Measurements from ENCODE around the gene MRPL1.
"Not testable (repeated sequence)": the region's sequence is repeated elsewhere in the genome, so short reads cannot be mapped to it uniquely, and the experiment has no call there.

MRPL1 gene

DNA sequence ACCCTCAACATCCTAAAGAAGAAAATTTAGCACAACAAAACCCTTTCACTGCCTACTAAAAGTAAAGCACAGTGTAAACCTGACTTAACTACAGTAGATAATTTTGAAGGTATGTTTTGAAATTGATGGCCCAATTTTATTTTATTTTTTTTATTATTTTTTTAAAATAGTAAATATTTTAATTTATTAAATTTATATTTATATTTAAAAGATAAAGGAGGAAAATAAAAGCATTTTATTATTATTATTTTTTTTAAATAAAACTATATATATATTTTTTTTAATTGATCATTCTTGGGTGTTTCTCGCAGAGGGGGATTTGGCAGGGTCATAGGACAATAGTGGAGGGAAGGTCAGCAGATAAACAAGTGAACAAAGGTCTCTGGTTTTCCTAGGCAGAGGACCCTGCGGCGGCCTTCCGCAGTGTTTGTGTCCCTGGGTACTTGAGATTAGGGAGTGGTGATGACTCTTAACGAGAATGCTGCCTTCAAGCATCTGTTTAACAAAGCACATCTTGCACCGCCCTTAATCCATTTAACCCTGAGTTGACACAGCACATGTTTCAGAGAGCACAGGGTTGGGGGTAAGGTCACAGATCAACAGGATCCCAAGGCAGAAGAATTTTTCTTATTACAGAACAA is 120.4 kb downstream of the MRPL1 start:
- not testable (repeated sequence) for DNase-seq (ENCODE audit: low read depth)

DNA sequence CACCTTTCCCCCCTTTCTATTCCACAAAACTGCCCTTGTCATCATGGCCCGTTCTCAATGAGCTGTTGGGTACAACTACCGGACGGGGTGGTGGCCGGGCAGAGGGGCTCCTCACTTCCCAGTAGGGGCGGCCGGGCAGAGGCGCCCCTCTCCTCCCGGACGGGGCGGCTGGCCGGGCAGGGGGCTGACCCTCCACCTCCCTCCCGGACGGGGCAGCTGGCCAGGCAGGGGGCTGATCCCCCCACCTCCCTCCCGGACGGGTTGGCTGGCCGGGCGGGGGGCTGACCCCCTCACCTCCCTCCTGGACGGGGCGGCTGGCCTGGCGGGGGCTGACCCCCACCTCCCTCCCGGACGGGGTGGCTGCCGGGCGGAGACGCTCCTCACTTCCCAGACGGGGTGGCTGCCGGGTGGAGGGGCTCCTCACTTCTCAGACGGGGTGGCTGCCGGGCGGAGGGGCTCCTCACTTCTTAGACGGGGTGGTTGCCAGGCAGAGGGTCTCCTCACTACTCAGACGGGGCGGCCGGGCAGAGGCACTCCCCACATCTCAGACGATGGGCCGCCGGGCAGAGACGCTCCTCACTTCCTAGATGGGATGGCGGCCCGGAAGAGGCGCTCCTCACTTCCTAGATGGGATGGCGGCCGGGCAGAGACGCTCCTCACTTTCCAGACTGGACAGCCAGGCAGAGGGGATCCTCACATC is 121.1 kb downstream of the MRPL1 start:
- DNase-seq (ENCODE audit: low read depth) = not testable (repeated sequence)

DNA sequence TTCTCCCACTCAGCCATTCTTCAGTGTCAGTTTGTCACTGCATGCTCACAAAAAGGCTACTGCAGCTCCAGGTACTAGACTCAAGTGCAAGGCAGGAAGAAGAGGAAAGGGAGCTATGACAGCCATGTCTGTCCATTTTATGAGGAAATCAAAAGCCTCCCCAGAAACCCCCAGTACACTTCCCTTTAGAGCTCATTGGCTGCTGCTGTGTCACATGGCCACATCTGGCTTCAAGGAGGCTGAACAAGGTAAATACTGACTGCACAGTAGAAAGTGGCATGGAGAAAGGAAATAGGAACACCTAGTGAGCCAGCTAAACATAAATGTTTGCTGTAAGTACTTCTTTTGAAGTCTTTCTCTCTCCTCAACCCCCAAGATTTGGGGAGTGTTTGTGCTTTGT is 127.3 kb downstream of the MRPL1 start:
- DNase-seq (ENCODE audit: low read depth) = no peak

DNA sequence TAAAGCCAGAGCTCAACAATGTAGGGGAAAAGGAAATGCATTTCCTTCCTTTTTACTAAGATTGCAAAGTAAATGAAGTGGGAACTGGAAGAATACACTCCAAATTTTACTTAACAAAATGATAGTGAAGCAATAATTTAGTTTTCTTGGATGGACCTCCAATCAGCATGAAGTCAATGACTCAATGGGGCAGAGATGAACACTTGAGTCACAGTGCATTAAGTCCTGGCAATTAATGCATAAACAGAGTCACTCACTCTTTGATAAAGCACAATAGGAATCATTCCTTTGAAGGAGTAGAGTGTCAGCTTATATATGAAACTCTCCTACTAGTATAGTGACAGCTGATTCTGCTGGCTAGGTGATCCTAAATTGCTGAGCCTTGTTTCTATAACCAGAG is 127.8 kb downstream of the MRPL1 start:
- no peak for DNase-seq (ENCODE audit: low read depth)

DNA sequence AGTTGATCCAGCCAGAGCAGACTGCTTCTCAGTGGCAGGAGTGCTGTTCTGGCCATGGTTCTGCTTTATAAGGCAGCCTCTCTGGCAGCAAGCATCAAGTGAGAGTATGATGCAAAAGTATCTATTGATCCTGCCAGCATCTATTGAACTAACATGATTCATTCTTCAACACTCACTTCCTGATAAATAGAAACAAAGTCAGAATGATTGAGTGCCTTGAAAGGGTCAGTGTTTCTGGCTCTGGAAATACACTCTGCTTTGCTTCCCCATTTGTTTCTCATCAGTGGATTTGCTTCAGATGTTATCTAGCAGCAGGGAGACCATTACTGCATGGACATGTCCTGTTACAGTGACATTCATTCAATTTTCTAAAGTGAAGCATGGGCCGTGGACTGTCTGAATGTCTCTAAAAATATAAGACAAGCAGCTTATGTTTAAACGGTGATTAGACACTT is 128.3 kb downstream of the MRPL1 start:
- no peak for DNase-seq (ENCODE audit: low read depth)

DNA sequence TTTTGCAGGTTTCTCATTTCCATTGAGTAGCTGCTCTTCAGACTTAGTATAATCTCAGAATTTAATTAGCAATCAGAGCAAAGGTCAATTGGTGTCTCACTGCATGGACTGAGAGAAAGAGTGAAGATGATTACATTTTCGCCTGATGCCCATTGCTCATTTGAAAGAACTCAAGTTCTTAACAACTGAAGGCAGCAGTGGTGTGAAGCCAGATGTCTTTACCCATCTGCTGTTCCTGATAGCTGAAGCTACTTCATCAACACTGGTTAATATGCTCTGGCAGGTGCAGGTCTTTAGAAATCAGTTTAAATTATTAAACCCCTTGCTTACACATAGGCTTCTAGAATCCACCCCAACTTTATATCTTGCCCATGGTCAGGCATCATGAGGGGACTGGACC is 130.0 kb downstream of the MRPL1 start:
- DNase-seq (ENCODE audit: low read depth) = no peak

DNA sequence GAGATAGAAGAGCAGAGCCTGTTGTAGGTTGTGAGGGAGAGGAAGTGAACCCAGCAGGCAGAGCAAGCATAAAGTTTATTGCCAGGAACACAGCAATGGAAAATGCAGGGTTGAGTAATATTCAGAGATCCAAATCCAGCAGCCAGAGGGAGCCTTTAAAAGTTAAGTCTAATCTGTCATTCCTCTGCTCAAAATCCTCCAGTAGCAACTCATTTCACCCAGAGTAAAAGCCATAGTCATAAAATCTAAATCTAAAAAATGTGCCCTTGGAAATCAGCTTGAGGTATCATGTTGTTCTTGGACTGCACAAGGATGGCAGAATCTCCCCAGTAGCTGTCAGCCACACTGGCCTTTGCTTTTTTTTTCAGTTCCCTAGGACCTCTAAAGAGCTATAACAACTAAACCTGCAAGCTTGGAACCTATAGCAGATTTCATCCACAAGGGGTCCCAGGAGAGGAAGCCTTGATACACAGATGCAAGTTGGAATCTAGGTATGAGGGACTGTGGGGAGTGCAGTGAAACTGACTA is 131.6 kb downstream of the MRPL1 start:
- no peak for DNase-seq (ENCODE audit: low read depth)

DNA sequence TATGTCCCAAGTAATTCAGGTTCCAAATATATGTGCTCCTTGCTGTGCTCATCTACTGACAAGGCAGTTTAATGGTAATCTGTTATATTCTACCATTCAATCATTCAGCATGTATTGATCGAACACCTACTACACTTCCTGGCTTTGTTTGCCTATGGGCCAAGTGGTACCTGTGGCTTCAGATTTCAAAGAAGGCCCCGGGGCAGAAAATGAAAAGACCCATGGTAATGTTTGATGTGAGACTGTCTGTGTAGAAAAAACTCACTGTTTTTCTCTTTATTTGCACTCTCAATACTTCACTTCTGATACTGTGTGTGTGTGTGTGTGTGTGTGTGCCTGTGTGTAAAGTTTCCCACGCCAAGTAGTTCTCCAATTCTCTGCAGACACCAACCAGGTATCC is 133.4 kb downstream of the MRPL1 start:
- DNase-seq (ENCODE audit: low read depth) = no peak

DNA sequence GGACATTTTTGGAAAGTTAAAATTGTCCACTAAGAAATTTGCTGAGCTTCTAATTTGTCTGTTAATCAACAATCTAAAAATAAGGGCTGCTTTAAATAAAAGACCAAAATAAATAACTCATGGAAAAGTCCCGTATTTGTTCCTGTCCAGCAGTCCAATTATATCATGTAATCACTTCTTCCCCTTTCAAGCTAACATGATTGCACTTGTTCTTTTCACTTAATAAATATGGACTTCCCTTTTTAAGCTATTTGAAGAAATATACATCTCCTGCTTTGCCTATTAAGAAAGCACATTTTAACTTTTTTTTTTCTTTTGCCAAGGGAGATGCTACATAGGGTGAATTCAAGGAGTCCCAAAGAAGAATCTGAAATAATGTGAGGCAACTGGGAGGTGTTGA is 138.9 kb downstream of the MRPL1 start:
- DNase-seq (ENCODE audit: low read depth) = no peak

DNA sequence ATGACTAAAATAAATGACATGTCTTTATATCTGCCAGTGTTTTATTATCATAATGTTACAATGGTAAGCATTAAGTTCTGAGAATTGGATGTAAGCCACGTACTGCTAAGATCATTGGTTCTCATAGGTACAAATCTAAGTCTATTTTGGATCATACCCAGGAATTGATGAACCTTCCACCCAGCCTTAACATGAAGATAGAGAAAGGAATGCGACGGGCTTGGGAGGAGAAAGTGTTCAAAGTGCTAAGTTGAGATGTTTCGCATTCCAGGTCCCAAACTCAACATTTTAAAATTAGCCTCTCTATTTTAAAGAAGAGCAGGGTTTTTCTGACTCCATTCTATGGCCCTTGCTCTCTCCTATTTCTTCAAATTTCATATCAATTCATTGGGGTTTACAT is 139.6 kb downstream of the MRPL1 start:
- no peak for DNase-seq (ENCODE audit: low read depth)

Data from activated T-helper 1 cell treated with Interleukin-2 at 50 U/mL for 16 hours (primary cell).